Progenitor cell of endocrine pancreas (in vitro differentiated cells): ENCODE data around the gene PPP2R1B. TPM values are rescaled to one million over a fixed set of nuclear protein-coding genes. Genes with fewer than 3 reads are reported as not detected.
A peak's percentile ranks its signal among the peaks of the same experiment; 100 is the strongest.

Experiments used
- DNase-seq: peaks from one replicate; pipeline ENCODE4 v3.0.0; 2021; ENCODE audit warnings: low spot score; ENCODE audit not compliant: unreplicated experiment
- H3K27ac Mint-ChIP-seq: 2 replicates; pipeline ENCODE4 v1.8.0; 2021; ENCODE audit warnings: mild to moderate bottlenecking, moderate library complexity, mixed read lengths
- H3K27me3 Mint-ChIP-seq: 2 replicates; pipeline ENCODE4 v1.8.0; 2021; ENCODE audit warnings: mixed read lengths
- H3K36me3 Mint-ChIP-seq: 2 replicates; pipeline ENCODE4 v1.8.0; 2022; ENCODE audit warnings: mixed read lengths; ENCODE audit not compliant: insufficient read depth
- H3K4me1 Mint-ChIP-seq: 2 replicates; pipeline ENCODE4 v1.8.0; 2021; ENCODE audit warnings: low read depth, mixed read lengths
- H3K4me3 Mint-ChIP-seq: 2 replicates; pipeline ENCODE4 v1.8.0; 2021; ENCODE audit warnings: low read depth, mild to moderate bottlenecking, moderate library complexity, mixed read lengths
- H3K9me3 Mint-ChIP-seq: 2 replicates; pipeline ENCODE4 v1.8.0; 2021; ENCODE audit warnings: low read depth, mixed read lengths
- total RNA-seq: library from RNA; stranded (reverse); gene quantifications from 2 replicates; pipeline ENCODE4 v1.2.1, GENCODE V29; 2021
- TF ChIP-seq, protein P1 (sequence below): fragments of 200-600 bp; sonication (generic); IDR thresholded peaks from one replicate; pipeline ENCODE4 v1.5.0; 2021; ENCODE audit warnings: antibody characterized with exemption, mild to moderate bottlenecking; ENCODE audit not compliant: unreplicated experiment

PPP2R1B gene
- total RNA-seq, 1 donor from 2014 or later, result 92.6 TPM

DNA sequence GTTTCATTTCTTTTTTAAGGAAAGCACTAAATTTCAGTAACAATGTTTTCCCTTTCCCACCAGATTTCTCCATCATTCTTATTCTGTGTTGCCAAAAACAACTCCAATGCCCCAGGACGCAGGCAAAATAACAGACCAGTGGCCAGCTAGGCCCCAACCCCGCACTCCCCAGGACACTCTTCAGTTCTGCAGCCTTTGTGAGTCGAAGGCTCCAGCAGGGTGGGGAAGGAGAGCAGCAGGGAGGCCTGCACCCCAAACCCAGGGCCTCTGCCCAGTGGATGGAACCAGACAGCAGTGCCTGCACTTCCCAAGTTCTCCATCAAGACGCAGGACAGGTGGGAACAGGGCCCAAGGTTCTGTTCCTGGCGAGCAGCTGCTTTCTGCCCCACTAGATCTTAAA lies 34.4 kb downstream of the PPP2R1B start:
- H3K36me3 Mint-ChIP-seq, result peaks cover 7% of the 10 kb centered on the region
- no peaks in the 10 kb centered on the region for H3K9me3 Mint-ChIP-seq
- DNase-seq, result no peak
- TF ChIP-seq, protein P1, sequence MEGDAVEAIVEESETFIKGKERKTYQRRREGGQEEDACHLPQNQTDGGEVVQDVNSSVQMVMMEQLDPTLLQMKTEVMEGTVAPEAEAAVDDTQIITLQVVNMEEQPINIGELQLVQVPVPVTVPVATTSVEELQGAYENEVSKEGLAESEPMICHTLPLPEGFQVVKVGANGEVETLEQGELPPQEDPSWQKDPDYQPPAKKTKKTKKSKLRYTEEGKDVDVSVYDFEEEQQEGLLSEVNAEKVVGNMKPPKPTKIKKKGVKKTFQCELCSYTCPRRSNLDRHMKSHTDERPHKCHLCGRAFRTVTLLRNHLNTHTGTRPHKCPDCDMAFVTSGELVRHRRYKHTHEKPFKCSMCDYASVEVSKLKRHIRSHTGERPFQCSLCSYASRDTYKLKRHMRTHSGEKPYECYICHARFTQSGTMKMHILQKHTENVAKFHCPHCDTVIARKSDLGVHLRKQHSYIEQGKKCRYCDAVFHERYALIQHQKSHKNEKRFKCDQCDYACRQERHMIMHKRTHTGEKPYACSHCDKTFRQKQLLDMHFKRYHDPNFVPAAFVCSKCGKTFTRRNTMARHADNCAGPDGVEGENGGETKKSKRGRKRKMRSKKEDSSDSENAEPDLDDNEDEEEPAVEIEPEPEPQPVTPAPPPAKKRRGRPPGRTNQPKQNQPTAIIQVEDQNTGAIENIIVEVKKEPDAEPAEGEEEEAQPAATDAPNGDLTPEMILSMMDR, result no peak
- no peak overlapping the region for H3K4me3 Mint-ChIP-seq
- peak overlapping the region; percentile 52 for H3K27ac Mint-ChIP-seq
- H3K4me1 Mint-ChIP-seq, result peaks cover 40% of the 10 kb centered on the region
- H3K27me3 Mint-ChIP-seq, result no peaks in the 10 kb centered on the region

DNA sequence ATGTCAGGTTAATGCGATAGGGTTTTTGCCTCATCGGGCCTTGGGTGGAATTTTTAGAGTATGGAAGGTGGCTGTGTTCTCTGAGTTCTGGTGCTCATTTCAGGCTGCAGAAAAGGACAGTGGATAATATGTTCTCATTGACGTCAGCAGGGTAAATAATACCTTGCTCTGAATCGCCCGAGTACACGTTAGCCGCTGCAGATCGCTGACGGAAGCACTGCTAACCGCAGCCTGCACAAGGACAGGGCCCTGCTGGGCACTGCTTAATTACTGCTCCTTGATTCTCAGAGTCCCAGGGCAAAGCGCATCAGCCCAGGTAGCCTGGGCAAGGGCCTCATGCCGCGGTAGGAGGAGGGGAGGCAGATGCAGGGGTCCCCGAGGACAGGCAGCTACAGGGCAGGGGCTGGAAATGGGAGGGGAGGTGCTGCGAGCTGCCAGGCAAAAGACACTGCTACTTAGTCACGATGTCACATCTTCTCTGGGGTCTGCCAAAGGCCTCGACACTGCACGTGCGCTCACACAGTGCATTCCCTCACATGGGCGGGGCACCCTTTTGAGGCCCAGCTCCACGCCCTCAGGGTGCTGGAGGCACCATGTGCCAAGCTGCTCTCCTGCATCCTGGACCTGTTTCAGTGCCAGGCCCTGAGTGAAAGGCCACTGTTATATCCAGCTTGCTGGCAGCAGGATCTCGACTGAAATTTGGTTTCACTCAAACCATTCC lies 35.2 kb downstream of the PPP2R1B start:
- H3K27me3 Mint-ChIP-seq, result no peaks in the 10 kb centered on the region
- no peaks in the 10 kb centered on the region for H3K9me3 Mint-ChIP-seq
- TF ChIP-seq, protein P1, result no peak
- no peak overlapping the region for H3K27ac Mint-ChIP-seq
- DNase-seq, result no peak
- H3K4me3 Mint-ChIP-seq, result no peak overlapping the region
- peaks cover 7% of the 10 kb centered on the region for H3K36me3 Mint-ChIP-seq
- H3K4me1 Mint-ChIP-seq, result peaks cover 47% of the 10 kb centered on the region

DNA sequence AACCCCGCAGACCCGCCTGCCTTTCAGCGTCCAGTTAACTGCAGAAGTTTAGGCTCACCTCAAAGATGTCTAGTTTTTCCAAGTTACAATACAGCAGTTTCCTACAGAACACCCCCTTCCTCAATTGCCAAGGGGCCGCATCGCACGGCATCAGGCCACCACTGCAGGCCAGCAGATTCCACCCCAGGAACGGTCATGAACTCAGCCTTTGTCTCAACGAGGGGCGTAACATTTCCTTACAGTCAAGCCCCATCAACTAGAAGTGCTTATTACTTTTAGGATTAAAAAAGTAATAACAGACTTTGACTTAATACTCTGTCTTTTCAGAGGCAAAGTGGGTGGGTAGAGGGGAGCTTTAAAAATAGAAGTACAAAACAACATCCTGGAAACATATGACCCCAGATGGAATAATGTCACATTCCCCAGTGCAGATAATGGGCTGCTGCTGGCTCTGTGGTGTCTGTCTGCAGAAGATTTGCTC lies 36.3 kb downstream of the PPP2R1B start:
- TF ChIP-seq, protein P1, result no peak
- Mint-ChIP-seq H3K4me1 (peaks cover 48% of the 10 kb centered on the region), H3K9me3 (no peaks in the 10 kb centered on the region), H3K36me3 (peaks cover 10% of the 10 kb centered on the region), H3K4me3 (no peak overlapping the region), H3K27ac (peak overlapping the region; percentile 13), H3K27me3 (no peaks in the 10 kb centered on the region)
- DNase-seq, result no peak

DNA sequence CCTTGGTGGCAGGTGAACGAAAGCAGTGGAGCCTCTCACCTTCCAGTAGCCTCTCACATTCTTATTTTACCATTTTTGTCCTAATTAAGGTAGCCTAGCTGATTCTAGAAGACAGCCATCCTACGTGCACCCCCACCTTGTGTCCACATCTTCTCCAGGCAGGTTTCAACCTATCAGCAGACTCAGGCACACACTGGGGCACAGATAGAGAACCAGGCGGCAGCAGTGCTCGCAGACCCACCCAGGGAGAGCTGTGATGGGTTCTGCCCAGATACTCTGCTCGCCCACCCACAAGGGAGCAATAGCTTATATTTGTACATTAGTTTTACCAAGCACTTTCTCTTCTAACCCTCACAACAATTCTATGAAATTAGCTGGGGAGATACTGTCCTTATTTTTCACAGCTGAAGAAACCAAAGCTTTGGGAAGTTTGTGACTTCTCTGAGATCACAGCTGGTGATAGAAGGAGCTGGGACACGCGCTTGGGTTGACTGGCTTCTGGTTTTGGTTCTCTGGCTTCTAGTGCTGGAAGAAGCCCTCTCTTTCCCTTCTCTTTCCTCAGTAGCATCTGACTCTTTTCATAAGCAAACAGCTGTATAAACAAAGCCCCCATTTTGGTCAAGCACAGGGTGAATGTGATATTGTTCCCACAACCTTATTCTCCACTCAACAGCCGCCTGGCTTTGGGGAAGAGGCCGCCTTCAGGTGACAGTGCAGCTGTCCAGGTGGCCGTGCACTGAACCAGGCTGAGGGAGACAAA lies 36.9 kb downstream of the PPP2R1B start:
- Mint-ChIP-seq H3K4me3 (no peak overlapping the region), H3K9me3 (no peaks in the 10 kb centered on the region), H3K27ac (peak overlapping the region; percentile 13), H3K4me1 (peaks cover 47% of the 10 kb centered on the region), H3K36me3 (peaks cover 9% of the 10 kb centered on the region), H3K27me3 (no peaks in the 10 kb centered on the region)
- TF ChIP-seq, protein P1, result no peak
- DNase-seq, result no peak

DNA sequence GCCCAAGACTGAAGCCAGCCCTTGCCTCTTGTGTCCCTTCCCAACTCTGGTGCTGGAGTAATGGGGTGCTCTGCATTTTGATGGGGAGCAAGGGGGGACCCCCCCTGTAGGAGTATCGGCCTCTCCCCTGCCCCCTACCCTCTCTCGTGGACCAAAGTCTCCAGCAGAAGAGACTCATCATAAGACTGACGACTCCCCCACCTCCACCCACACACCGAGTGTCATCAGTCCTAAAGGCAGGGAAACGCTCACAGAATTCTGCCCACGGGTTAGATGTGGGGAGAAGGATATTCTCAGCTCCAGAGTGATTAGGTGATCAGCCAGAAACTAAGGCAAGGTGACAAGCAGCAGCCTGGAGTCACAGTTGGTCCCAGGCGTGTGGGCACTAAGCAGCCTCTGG lies 38.8 kb downstream of the PPP2R1B start:
- Mint-ChIP-seq H3K36me3 (peaks cover 16% of the 10 kb centered on the region), H3K4me1 (peaks cover 47% of the 10 kb centered on the region), H3K4me3 (no peak overlapping the region), H3K27me3 (no peaks in the 10 kb centered on the region), H3K27ac (peak overlapping the region; percentile 93), H3K9me3 (no peaks in the 10 kb centered on the region)
- DNase-seq, result no peak
- TF ChIP-seq, protein P1, result no peak
